Endothelial cell of umbilical vein (primary cell): ENCODE measurements around the gene CNTN5. TPM values are rescaled to one million over a fixed set of nuclear protein-coding genes. Genes with fewer than 3 reads are reported as not detected.

ENCODE experiments used
- BruUV-seq: library from RNA; stranded (reverse); fragments of 400-500 nt; replicated peaks from 2 replicates; lab custom pipeline; 2021; lab: Mats Ljungman, UMichigan
- CTCF ChIA-PET: fragments of 300-600, 350-600 bp; sonication (Branson Sonifier 250); formaldehyde crosslinking; loops from one replicate; lab custom pipeline; 2021; ENCODE audit warnings: antibody characterized with exemption, inconsistent platforms; lab: Charles Lee
- POLR2A ChIA-PET: fragments of 300-600, 350-600 bp; sonication (Branson Sonifier 250); formaldehyde crosslinking; loops from one replicate; lab custom pipeline; 2021; ENCODE audit warnings: antibody characterized with exemption, inconsistent platforms; lab: Charles Lee
- DNase-seq: peaks from one replicate; pipeline ENCODE4 v3.0.0-alpha.2; 2011; ENCODE audit warnings: low read depth, low spot score
- FAIRE-seq: peaks from 2 replicates; lab custom pipeline; 2011; peaks lifted over from hg19 to GRCh38; lab: Jason Lieb, UNC
- H2AFZ ChIP-seq: 2 replicates; pipeline ENCODE4 v1.6.0; 2012; ENCODE audit warnings: low read depth, low read length, control low read depth, inconsistent platforms
- H3K27ac ChIP-seq: 2 replicates; pipeline ENCODE4 v1.5.1; 2011; ENCODE audit warnings: low read depth, mild to moderate bottlenecking, control low read depth, low read length, moderate library complexity; ENCODE audit not compliant: insufficient read depth
- H3K27me3 ChIP-seq, 2 experiments: 2 replicates each; pipeline versions ENCODE4 v1.6.0 to v1.6.1; 2011; ENCODE audit warnings: low read length in 2 of 2, mixed read lengths in 1 of 2; ENCODE audit not compliant: control insufficient read depth in 2 of 2, insufficient read depth in 2 of 2
- H3K36me3 ChIP-seq, 2 experiments: 2 replicates in 1 of 2; 3 replicates in 1 of 2; pipeline ENCODE4 v1.5.1; 2011; ENCODE audit warnings: low read length in 2 of 2, mild to moderate bottlenecking in 1 of 2, moderate library complexity in 1 of 2; ENCODE audit not compliant: control insufficient read depth in 2 of 2, insufficient read depth in 2 of 2; ENCODE audit errors: extremely low read depth in 1 of 2
- H3K4me1 ChIP-seq: 3 replicates; pipeline ENCODE4 v1.5.1; 2011; ENCODE audit warnings: mild to moderate bottlenecking, low read length; ENCODE audit not compliant: control insufficient read depth, insufficient read depth; ENCODE audit errors: extremely low read depth
- H3K4me2 ChIP-seq: 2 replicates; pipeline ENCODE4 v1.6.1; 2011; ENCODE audit warnings: low read length, control low read depth, mixed read lengths; ENCODE audit not compliant: insufficient read depth
- H3K4me3 ChIP-seq, 3 experiments: fragments of 200-600 bp in 1 of 3; sonication (generic), shearing (Covaris generic) in 1 of 3; replicated peaks in 1 of 3; 2 replicates each; pipeline ENCODE4 v1.5.1; 2011 to 2016; ENCODE audit warnings: control low read depth in 3 of 3, low read length in 3 of 3, mild to moderate bottlenecking in 2 of 3, inconsistent platforms in 1 of 3, low read depth in 1 of 3, moderate library complexity in 1 of 3; ENCODE audit not compliant: insufficient read depth in 1 of 3
- H3K79me2 ChIP-seq: 2 replicates; pipeline ENCODE4 v1.6.0; 2012; ENCODE audit warnings: low read length, inconsistent platforms; ENCODE audit not compliant: control insufficient read depth, insufficient read depth
- H3K9ac ChIP-seq: replicated peaks from 2 replicates; pipeline ENCODE3; 2011; ENCODE audit warnings: low read length, control low read depth; ENCODE audit not compliant: insufficient read depth; ENCODE audit errors: extremely low read depth
- H3K9me1 ChIP-seq: replicated peaks from 3 replicates; pipeline ENCODE4 v1.6.0; 2011; ENCODE audit warnings: mild to moderate bottlenecking, low read length; ENCODE audit not compliant: control insufficient read depth, insufficient read depth; ENCODE audit errors: extremely low read depth
- H3K9me3 ChIP-seq: replicated peaks from 2 replicates; pipeline ENCODE4 v1.5.1; 2012; ENCODE audit warnings: low read length, inconsistent platforms; ENCODE audit not compliant: control insufficient read depth, insufficient read depth
- H4K20me1 ChIP-seq: replicated peaks from 2 replicates; pipeline ENCODE3; 2011; ENCODE audit warnings: mild to moderate bottlenecking, low read length; ENCODE audit not compliant: control insufficient read depth, insufficient read depth; ENCODE audit errors: extremely low read depth
- EZH2 ChIP-seq: IDR thresholded peaks from 2 replicates; pipeline ENCODE4 v1.6.1; 2012; ENCODE audit warnings: borderline replicate concordance, low read depth, mild to moderate bottlenecking, moderate library complexity, low read length, inconsistent platforms; ENCODE audit not compliant: severe bottlenecking
- FOS ChIP-seq: IDR thresholded peaks from 2 replicates; pipeline ENCODE4 v1.6.1; 2011; ENCODE audit warnings: mild to moderate bottlenecking, low read length, moderate library complexity, borderline replicate concordance; ENCODE audit not compliant: insufficient read depth
- GATA2 ChIP-seq: IDR thresholded peaks from 2 replicates; pipeline ENCODE4 v1.7.0; 2011; ENCODE audit warnings: low read depth, mild to moderate bottlenecking, moderate library complexity, mixed read lengths, low read length; ENCODE audit not compliant: insufficient read length, insufficient read depth
- JUN ChIP-seq: IDR thresholded peaks from 2 replicates; pipeline ENCODE4 v1.6.1; 2011; ENCODE audit warnings: borderline replicate concordance, low read depth; ENCODE audit not compliant: insufficient read length, insufficient read depth
- MYC ChIP-seq: IDR thresholded peaks from one replicate; pipeline ENCODE4 v1.6.1; 2011; ENCODE audit warnings: mild to moderate bottlenecking, low read depth, low read length
- POLR2A ChIP-seq: IDR thresholded peaks from 2 replicates; pipeline ENCODE4 v1.6.1; 2012; ENCODE audit warnings: low read depth, mild to moderate bottlenecking, control low read depth, low read length
- POLR2AphosphoS5 ChIP-seq: IDR thresholded peaks from 2 replicates; pipeline ENCODE4 v1.6.1; 2012; ENCODE audit warnings: low read depth, mild to moderate bottlenecking, control low read depth, low read length, moderate library complexity; ENCODE audit not compliant: insufficient read depth
- dilution Hi-C: fragments of 300-500 bp; cut with MboI; formaldehyde crosslinking; loops from one replicate; pipeline ENCODE4 v1.15.0; 2019; ENCODE audit warnings: low sequenced_read_pairs; ENCODE audit not compliant: extremely low pct_ligation_motif_present
- intact Hi-C: fragments of 100-400 bp; cut with micrococcal nuclease; formaldehyde crosslinking; loops from one replicate; pipeline ENCODE4 v1.10.0; 2022
- polyA plus RNA-seq, 4 experiments: library from polyadenylated mRNA; depleted of rRNA in 3 of 4; stranded (reverse) in 3 of 4; unstranded in 1 of 4; fragments of >200 nt; gene quantifications; 2 replicates each; pipeline versions ENCODE4 v1.2.1 to v1.2.3, GENCODE V29; 2011 to 2012; ENCODE audit warnings: missing spikeins in 1 of 4
- total RNA-seq: library from RNA; stranded (reverse); gene quantifications from 2 replicates; pipeline ENCODE4 v1.2.3, GENCODE V29; 2021
- TF ChIP-seq, protein P1 (sequence below), 2 donors: IDR thresholded peaks; 1 replicate in 1 of 2; 2 replicates in 1 of 2; pipeline ENCODE4 v1.5.1; 2011; ENCODE audit warnings: low read length in 2 of 2, mild to moderate bottlenecking in 2 of 2, moderate library complexity in 2 of 2, control low read depth in 1 of 2, inconsistent platforms in 1 of 2, low read depth in 1 of 2; ENCODE audit not compliant: insufficient read depth in 1 of 2; ENCODE audit errors: extremely low read depth in 1 of 2
- TF ChIP-seq, protein P2 (sequence below): IDR thresholded peaks from 2 replicates; pipeline ENCODE4 v1.6.1; 2011; ENCODE audit not compliant: insufficient read depth, insufficient read length

Gene CNTN5
- total and polyA plus RNA-seq, 2 donors (not counting 3 experiments of a cell fraction or from before 2014, with no cell fraction given): not detected

DNA sequence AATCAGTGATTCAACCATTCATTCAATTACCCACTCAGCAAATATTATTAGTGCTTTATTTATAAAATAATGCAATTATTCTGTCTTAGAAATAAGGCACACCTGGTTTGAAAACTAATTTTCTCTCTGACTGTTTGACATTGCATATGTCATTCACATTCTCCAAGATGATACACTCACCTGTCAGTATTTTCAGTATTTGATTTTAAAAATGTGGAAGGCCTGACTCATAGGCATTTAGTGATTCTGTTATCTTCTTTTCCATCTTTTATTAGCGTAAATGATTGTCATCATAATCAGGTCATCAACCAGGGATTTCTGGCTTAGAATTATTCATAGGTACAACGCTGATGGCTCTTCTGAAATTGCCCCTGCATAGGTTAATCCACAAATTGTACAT, 480.9 kb downstream of the CNTN5 start:
- no peak overlapping the region for H3K9ac ChIP-seq
- H3K79me2 ChIP-seq: no peaks in the 10 kb centered on the region
- no peaks in the 10 kb centered on the region for H3K27me3 ChIP-seq
- ChIA-PET CTCF (no interaction called here), POLR2A (no interaction called here)
- no peak overlapping the region for H3K4me3 ChIP-seq
- no peak overlapping the region for H3K27ac ChIP-seq
- DNase-seq: no peak
- no peak overlapping the region for H2AFZ ChIP-seq
- no peaks in the 10 kb centered on the region for H3K9me3 ChIP-seq
- dilution Hi-C loops: no loop called here
- FAIRE-seq: no peak
- no peaks in the 10 kb centered on the region for H4K20me1 ChIP-seq
- TF ChIP-seq FOS (no peak), POLR2A (no peak), JUN (no peak), EZH2 (no peak), MYC (no peak), POLR2AphosphoS5 (no peak), GATA2 (no peak)
- TF ChIP-seq, protein P1, sequence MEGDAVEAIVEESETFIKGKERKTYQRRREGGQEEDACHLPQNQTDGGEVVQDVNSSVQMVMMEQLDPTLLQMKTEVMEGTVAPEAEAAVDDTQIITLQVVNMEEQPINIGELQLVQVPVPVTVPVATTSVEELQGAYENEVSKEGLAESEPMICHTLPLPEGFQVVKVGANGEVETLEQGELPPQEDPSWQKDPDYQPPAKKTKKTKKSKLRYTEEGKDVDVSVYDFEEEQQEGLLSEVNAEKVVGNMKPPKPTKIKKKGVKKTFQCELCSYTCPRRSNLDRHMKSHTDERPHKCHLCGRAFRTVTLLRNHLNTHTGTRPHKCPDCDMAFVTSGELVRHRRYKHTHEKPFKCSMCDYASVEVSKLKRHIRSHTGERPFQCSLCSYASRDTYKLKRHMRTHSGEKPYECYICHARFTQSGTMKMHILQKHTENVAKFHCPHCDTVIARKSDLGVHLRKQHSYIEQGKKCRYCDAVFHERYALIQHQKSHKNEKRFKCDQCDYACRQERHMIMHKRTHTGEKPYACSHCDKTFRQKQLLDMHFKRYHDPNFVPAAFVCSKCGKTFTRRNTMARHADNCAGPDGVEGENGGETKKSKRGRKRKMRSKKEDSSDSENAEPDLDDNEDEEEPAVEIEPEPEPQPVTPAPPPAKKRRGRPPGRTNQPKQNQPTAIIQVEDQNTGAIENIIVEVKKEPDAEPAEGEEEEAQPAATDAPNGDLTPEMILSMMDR (IDR thresholded peaks at IDR 0.05; ENCODE audit: extremely low read depth in 1 of 2, insufficient read depth in 1 of 2, low read depth in 1 of 2, low read length in 2 of 2): no peak
- TF ChIP-seq, protein P2, sequence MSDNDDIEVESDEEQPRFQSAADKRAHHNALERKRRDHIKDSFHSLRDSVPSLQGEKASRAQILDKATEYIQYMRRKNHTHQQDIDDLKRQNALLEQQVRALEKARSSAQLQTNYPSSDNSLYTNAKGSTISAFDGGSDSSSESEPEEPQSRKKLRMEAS: no peak
- H3K4me1 ChIP-seq: no peaks in the 10 kb centered on the region
- H3K9me1 ChIP-seq: no peaks in the 10 kb centered on the region
- H3K4me2 ChIP-seq: no peak overlapping the region
- H3K36me3 ChIP-seq: no peaks in the 10 kb centered on the region
- BruUV-seq: no TSS peak
- intact Hi-C loops: no loop called here
